ENCODE results near the gene CLUH. TPM values are rescaled to one million over a fixed set of nuclear protein-coding genes. Genes with fewer than 3 reads are reported as not detected.
"Not testable (repeated sequence)": the region's sequence is repeated elsewhere in the genome, so short reads cannot be mapped to it uniquely, and the experiment has no call there.

The CLUH gene
- polyA plus RNA-seq, 5 donors = 20.5 to 38.6 (median 29.3) TPM

DNA sequence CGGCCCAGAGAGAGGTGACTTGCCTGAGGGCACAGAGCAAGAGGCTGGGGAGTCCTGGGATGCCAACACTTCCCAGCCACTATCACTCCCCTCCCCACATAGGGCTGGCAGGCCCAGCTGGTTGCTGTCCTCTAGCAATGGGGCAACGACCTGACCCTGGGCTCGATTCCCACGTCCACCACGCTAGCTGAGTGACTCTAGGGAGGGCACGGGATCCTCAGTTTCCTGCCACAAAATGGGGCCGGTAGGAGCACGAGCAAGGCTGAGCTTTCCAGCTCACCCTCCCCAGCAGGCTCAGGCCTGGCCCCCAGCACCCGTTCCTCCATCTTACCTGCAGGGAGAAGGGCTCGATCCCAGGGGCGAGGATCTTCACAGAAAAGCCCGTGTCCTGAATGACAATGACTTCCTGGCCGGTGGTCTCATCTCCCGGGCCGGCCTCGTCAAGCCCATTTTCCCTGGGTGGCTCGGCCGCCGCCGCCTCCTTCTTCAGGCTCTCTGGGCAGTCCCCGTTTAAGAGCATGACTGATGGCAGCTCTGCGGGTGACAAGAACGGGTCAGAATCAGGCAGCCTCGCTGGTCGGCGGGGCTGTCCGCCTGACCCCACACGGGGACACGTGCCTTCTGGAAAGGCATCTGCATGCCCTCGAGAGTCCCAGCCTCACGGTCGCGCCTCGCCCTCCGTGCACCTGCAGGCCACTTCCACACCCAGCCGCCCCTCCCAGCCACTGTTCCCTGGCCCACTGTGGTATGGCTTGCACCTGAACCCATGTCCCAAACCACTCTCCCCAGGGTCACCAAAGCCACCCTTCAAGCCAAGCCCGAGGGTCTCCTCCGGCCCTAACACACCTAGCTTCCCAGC lies 7.3 kb downstream of the CLUH start:
- no peak for DNase-seq

DNA sequence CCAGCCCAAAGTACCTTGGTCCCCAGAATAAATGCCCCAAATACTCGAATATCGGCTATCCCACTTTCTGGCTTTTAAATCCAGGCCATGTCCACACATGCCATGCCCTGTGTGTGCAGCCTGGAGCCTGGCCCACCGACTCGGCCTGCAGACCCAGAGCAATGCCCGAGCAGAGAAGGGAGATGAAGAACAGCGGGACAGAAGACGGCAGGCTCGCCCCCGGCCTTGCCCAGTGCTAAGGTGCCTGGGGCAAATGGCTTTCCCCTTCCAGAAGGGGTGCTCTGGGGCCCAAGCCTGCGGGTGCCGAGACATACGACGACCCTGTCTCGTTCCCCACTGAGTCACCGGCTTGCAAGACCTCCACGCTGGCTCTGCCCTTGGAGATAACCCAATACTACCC lies 8.0 kb downstream of the CLUH start:
- no peak for DNase-seq

DNA sequence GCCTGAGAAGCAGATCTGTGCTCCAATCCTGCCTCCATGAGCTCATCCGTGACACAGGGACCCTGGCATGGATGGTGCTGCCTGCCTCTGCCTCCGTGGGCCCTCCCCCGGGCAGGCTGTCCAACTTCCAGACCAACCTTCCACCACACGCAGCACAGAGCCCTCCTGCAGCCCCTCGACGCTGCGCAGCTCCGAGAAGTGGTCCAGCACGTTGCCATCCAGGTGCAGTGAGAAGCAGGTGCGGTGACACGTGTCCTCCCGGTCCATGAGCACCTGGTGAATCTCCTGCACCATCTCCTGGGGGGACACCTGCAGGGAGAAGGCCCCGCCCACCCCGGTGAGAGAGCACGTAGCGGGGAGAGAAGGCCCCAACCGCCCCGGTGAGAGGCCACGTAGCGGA lies 8.4 kb downstream of the CLUH start:
- no peak for DNase-seq

DNA sequence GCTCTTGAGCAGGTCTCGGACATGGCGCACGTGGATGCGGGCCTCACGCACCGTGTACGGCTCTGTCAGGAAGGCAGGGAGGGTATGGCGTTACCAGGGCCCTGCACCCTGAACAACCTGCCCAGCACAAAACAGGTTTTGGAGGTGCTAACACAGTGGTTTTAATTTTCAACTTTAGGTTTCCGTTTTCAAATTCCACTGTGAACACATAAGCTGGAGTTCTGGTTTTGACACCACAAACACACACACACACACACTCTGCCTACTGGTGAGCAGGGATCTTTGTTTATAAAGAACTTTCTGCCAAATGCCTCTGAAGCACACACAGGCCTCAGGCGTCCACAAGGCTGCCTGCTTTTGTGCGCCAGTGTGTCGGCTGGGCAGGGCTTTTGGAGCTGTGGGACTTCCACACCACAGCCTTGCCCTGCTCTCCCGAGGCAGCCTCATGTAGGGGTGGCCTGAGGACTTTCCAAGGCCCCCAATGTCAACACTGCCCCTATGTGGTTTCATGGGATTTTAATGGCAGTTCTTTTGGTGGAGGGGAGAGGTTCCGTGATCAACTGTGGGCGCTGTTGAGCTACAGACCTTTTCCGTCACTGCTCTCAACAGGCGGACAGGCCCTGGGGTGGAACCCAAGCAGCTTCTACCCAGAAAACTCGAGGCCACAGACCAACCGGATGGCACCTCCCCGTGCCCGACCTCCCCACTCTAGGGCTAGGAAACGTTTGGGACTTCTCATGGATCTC lies 9.4 kb downstream of the CLUH start:
- DNase-seq = no peak

DNA sequence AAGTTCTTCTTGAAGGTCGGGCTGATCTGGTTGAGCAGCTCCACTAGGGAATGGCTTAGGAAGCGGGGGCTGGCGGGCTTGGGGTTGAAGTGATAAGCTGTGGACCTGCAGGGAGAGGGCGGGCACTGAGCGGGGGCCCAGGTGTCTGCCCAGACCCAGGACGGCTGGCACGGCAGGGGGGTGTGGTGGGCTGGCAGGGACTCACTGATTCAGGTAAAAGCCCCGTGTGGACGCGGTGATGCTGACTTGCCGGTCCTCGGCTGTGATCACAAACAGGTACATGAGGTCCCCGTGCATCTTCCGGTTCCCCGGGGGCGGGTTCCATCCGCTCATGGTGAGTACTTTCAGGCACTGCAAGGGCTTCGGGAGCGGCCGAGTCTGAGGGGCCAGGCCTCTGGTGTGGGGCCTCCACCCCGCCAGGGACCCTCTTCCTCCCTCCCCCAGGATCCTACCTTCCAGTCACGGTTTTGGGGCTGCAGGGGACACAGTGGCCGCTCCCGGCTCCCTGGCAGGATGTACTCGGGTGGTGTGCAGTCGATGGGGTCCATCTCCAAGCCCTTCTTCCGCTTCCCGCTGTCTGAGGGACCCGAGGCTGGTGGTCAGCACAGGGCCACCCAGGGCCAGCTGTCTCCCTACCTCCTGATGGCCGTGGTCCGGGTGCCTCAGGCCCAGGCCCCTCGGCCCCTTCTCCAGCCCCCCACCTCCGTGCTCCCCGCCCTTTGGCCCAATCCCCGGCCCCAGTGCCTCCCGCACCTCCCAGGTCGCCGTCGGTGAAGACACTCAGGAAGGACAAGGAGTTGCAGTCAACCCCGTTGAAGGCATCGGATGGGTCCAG lies 10.2 kb downstream of the CLUH start:
- no peak for DNase-seq

DNA sequence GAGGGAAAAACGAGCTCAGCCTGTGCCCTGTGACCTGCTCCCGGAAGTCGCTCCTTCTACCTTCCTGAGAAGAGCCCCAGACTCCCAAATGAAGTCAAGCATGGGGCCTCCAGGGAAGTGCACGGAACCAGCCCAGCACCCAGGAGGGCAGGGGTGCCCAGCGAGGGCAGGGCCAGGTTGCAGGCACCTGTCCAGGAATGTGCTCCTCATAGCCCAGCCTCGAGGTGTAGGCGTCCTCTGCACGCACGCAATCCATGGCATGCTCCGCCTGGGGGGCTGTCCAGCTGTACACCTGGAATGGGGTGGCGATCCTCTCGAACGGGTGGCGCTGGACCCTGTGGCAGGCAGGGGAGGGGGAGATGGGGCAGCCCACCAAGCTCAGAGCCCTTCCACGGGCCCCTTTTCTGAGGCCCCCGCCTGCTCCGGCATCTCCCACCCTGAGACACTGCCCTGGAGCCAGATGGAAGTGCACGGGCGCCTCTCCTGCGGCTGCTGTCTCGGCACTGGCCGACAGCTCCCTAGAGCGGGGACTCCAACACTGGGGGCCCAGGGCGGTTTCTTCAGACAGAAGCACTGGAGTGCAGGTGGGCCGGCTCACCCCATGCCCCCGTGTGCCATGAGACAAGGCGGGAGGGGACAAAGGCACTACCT lies 10.9 kb downstream of the CLUH start:
- no peak for DNase-seq

DNA sequence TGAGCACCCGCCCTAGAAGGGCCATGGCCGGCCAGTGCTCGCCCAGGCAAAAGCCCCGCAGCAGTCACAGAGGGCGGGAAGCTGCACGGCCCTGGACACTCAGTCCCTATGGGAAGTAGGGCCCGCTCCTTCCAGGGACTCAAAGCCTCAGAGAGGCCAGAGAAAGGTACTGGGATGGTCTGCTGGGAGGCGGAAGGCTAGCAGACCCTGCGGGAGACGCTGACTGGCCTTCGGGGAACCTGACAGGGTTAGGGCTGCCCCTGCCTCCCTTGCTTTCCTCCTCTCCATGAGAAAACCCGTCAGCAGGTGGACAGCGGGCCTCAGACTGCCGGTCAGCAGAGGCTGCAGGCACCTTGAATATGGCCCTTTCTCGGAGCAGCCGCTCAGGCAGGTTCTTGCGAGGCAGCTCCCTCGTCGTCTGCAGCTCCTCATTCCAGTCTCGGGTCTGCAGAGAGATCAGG lies 11.5 kb downstream of the CLUH start:
- DNase-seq = no peak

DNA sequence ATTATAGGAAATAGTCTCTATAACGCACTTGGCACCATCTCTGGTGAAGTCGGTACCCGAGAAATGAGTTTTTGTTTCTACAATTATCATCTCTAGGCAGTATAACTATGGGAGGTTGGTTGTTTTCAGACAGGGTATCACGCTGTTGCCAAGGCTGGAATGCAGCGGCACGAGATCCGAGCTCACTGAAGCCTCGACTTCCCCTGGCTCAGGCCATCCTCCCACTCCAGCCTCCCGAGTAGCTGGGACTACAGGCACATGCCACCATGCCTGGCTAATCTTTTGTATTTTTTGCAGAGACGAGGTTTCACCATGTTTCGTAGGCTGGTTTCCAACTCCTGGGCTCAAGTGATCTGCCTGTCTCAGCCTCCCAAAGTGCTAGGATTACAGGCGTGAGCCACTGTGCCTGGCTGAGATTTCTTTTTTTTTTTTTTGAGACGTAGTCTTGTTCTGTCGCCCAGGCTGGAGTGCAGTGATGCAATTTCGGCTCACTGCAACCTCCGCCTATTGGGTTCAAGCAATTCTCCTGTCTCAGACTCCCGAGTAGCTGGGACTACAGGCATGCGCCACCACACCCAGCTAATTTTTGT lies 12.3 kb downstream of the CLUH start:
- not testable (repeated sequence) for DNase-seq

DNA sequence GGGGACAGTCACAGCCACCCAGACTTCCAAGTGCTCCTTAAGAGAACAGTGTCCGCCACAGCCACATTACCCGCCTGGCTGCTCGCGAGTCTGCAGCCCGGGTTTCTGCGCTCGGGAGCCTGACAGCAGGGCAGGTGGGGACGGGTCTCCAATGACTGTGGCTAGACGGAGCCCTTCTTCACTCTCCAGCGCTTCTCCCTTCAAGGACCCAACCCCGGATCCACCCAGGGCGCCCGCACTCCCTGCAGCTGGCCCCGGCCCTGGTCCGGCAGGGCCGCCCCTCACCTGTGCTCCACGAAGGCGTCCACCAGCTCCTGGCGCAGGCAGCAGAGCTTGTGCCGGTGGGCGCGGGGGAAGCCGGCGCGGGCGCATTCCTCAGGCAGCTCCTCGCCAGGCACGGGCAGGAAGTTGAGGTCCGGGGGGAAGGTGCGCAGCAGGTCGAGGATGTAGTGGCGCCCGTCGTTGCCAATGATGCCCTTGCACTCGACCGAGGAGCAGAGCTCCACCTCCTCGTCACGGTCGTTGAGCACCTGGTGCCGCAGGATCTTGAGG lies 13.9 kb downstream of the CLUH start:
- DNase-seq = no peak

DNA sequence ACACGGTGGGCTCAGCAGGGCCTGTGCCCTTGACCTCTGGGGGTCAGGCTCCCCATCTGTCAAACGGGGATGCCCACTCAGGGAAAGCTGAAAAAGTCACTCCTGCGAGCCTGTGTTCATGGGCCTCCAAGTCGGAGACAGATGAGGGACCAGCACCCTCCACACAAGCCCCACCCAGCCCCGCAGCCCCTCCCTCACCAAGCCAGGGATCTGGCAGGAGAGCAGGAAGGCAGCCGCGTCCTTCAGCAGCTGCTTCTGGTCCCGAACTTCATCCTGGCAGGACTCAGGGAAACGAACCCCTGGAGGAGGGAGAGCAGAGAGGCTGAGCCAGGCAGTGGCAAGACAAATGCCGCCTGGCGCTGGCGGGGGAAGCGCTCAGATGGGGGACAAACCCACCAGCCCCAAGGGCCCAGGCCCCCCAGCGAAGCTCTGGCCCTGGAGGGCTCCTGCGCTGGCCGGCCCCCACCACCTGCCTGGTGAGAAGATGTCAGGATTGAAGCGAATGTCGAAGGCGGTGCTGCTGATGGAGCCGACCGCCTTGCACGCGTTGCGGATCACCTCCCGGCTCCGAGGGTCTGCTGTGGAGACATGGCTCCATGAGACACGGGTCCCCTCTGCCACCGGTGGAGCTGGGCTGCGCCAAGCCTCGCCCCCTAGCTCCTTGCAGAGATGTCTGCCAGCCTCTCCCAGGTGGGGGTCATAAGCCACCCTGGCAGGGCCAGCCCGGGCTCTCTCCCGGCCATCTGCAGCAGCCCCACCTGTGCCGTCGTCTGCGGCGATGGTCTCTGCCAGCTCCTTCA lies 15.4 kb downstream of the CLUH start:
- DNase-seq = no peak

DNA sequence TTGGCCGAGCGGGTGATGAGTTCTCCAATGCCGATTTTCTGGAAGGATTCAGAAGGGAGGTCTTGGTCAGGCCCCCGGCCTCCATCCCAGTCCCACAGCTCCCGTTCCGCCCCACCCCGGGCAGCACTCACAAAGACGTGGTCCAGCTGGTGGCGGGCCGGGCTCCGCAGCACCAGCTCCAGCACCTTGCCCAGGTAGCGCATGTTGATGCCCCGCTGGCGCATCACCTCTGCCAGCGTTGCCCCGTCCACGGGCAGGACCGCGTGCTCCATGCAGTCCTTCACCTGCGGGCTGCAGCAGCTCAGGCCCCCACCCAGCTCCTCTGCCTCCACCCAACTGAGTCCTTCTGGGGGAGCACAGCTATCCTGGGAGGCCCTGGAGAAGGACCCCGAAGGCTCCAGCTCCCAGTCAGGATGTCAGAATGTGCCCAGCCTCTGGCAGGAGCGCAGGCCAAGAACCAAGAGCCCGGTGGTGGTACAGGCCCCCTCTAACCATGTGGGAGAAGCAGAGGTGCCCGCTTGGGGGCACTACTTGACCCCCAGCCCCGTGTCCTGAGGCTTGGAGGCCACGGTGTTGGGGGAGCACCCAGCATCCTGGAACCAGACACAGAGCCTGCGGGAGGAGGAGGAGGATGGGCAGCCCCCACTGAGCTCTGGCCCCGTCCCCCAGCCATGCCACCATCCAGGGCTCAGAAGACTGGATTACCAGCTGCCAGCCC lies 16.2 kb downstream of the CLUH start:
- DNase-seq = no peak

DNA sequence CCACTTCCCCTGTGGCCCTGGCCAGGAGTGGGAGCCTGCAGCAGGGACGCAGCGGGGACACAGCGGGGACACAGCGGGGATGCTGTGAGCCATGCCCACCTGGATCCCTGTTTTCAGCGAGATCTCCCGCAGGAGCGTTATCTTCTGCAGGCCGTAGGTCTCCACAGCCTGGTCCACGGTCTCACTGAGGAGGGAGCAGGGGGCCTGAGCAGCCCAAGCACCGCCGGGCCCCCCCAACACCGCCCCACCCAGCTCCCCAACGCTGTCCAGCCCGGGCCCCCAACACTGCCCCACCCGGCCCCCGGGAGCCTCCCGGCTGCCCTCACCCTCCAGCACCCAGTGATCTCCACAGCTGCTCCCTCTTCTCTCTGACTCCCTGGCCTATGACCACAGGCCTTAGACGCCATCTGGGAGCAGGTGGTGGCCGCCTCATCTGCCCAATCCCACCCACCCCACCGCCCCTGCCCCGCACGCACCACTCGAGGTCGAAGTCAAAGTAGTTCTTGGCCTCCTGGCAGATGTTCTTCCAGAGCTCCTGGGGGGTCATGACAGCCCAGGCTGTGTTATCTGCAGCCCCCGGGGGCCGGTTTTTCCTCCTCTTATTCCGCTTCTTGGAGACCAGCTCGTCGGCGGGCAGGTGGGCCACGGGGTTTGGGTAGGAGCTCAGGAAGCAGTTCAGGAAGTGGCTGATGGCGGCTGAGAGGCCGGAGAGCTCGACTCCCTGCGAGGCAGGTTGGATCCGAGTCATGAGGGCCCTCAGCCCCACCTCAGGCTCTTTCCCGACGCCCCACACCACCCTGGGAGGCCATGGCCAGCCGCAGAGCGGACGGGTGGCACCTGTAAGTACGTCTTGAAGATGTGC lies 17.0 kb downstream of the CLUH start:
- DNase-seq = no peak

DNA sequence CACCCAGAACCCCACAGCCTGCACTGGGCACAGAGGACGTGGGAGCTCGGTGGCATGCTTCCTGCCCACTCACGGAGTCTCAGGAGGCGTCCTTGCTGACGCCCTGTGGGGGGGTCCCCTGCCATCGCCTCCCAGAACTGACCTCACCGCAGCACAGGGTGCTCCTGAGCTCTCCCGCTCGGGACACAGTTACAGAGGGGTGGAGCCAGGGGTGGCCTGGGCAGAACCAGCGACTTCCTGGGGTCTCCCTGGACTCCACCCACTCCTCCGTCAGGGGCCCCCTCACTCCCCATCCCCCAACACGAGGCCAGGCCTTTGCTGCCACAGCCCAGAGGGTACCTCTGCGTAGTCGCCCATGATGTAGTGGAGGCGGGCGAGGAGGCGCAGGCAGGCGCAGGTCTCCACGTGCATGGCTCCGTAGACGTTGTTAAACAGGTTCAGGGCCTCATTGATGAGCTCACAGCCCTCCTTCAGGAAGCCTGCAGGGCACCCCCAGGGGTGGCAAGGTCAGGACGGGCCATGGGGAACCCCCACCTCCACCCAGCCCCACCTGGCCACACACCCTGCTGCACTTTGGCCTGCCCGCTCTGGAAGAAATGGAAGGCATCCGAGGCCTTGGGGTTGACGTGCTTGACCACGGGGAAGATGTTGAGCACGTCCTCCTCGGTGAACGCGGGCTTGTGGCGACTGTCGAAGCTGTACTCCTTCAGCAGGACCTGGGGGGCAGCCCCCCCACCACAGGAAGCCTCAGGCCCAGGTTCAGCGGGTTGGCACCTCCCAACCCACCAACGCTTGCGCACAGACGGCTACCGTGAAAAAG lies 17.8 kb downstream of the CLUH start:
- no peak for DNase-seq

DNA sequence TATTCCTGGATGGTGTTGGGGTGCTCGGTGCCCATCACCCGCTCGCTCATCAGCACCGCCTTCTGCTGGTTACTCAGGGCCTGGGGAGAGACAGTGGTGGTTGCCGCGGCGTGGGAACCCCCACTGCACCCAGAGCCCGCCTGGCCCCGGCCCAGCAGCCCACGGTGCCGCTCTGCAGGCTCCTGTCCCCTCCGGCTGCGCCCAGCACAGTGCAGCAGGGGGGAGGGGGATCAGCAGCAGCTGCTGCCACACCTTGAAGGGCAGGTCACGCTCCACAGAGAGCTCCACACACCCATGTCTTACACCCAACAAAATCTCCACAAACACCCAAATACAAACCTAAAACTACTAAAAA lies 18.8 kb downstream of the CLUH start:
- no peak for DNase-seq

DNA sequence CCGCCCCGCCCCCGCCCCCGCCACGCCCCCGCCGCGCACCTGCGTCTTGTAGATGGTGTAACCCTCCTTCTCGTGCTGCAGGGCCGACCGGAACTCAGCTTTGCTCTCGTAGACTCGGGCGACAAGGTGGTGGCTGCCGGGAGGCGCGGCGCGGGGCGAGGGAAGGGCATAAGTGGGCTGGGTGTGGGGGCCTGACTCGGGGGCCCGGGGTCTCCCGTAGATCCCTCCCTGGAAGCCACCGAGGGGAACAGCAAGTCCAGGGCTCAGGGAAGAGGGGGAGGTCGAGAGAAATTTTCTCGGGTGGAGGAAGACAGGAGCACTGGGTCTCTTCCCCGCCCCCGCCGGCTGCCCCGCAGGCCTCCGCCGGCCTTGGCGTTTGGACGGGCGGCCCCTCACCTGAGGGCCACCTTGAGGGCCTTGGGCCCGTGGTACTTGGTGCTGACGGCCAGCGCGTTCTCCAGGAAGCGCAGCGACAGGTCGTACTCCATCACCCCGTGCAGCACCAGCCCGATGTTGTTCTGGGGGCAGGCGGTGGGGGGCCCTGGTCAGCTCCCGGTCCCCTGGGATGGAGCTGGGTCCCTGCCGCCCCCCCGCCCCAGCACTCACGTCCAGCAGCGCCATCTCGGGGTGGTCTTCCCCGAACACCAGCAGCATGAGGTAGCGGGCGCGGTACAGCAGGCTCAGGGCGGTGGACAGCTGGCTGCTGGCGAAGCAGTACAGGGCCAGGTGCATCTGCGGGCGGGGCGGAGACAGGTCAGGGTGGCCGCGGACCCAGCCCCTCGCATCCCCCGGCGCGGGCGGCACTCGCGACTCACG lies 19.4 kb downstream of the CLUH start:
- no peak for DNase-seq

DNA sequence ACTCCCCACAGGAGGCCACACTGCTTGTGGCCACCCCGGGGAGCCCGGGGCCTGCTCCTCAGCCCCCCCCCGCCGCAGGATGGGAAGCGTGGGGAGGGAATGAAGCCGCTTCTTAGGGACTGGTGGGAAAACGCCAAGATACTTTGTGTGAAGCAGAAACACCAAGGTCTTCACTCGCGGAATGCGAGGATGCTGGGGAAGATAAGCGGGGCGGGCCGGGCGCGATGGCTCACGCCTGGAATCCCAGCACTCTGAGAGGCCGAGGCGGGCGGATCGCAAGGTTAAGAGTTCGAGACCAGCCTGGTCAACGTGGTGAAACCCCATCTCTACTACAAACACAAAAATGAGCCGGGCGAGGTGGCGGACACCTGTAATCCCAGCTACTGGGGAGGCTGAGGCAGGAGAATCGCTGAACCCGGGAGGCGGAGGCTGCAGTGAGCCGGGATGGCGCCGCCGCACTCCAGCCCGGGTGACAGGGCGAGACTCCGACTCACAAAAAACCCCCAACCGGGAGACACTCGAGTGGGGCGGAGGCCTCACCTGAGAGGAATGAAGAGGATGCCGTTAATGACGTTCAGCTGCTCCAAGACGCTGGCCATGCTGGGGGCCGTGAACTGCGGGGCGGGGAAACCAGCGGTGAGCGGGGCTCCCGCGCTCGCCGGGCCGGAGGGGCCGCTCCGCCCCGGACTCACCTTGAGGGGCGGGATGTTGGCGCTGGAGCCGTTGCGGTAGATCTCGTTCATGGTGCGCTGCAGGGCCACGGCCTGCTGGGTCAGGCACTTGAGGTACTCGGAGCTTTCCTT lies 20.3 kb downstream of the CLUH start:
- DNase-seq = no peak

All from right lung (tissue), 5 donors.